Stromal cell of bone marrow (primary cell): Measurements from ENCODE around the gene RNF151.

Experiments used
- DNase-seq: peaks from one replicate; pipeline ENCODE4 v3.0.0-alpha.2; 2012; ENCODE audit warnings: low read depth

The RNF151 gene

DNA sequence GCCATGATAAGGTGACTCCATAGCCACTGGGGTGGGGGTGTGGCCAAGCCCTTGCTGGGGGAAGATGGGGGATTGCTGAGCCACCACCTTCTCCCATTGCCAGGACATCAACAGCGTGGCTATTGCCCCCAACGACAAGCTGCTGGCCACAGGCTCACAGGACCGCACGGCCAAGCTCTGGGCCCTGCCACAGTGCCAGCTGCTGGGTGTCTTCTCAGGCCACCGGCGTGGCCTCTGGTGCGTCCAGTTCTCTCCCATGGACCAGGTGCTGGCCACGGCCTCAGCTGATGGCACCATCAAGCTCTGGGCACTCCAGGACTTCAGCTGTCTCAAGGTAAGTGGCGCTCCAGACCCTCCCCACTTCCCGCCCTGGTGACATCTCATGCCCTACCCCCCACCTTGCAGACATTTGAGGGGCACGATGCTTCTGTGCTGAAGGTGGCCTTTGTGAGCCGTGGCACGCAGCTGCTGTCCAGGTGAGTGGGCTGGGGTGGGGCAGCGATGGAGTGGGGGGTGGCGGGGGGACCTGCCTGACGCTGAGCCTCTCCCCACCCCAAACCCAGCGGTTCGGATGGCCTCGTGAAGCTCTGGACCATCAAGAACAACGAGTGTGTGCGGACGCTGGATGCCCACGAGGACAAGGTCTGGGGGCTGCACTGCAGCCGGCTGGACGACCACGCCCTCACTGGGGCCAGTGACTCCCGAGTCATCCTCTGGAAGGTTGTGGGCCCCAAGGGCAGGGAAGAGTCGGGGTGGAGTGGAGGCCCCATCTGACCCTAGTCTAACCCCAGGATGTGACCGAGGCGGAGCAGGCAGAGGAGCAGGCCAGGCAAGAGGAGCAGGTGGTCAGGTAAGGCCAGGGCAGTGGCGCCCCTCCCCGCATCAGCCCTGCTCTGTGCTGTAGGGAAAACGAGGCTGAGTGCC lies 10.6 kb downstream of the RNF151 start:
- DNase-seq: no peak

DNA sequence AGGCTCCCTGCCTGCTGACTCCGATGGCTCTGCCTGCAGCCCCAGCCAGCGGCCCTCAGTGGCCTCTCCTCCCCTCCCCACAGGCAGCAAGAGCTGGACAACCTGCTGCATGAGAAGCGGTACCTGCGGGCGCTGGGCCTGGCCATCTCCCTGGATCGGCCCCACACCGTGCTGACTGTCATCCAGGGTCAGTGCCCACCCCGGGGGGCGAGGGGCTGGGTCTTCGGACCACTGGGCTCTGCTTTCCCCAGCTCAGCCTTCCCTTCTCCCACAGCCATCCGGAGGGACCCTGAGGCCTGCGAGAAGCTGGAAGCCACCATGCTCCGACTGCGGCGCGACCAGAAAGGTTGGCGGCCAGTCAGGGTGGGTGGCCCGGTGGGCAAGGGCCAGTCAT lies 11.2 kb downstream of the RNF151 start:
- no peak for DNase-seq

DNA sequence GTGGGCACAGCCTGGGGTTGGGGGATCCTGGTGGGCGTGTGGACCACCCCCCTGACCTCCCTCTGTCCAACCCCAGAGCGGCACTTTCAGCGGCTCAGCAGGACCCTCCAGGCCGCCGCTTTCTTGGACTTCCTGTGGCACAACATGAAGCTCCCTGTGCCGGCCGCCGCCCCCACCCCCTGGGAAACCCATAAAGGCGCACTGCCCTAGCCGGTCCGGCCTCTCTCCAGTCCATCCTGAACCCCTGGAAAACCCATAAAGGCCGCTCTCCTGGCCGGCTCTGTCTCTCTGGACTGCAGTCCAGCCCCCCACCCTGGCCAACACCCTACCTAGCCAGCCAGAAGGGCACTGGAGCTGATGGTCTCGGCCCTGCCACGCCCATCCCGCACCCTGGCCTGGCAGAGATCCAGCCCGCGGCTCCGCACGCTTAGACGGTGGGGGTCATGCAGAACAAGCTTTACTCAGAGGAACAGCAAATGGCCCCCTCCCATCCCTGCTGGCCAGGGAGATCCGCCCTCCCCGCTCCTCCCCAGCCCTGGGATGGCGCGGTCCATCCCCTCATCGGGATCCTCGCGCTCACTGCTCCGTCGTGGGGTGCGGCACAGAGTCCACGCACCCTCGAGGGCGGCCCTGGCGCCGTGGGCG lies 11.9 kb downstream of the RNF151 start:
- DNase-seq: no peak

DNA sequence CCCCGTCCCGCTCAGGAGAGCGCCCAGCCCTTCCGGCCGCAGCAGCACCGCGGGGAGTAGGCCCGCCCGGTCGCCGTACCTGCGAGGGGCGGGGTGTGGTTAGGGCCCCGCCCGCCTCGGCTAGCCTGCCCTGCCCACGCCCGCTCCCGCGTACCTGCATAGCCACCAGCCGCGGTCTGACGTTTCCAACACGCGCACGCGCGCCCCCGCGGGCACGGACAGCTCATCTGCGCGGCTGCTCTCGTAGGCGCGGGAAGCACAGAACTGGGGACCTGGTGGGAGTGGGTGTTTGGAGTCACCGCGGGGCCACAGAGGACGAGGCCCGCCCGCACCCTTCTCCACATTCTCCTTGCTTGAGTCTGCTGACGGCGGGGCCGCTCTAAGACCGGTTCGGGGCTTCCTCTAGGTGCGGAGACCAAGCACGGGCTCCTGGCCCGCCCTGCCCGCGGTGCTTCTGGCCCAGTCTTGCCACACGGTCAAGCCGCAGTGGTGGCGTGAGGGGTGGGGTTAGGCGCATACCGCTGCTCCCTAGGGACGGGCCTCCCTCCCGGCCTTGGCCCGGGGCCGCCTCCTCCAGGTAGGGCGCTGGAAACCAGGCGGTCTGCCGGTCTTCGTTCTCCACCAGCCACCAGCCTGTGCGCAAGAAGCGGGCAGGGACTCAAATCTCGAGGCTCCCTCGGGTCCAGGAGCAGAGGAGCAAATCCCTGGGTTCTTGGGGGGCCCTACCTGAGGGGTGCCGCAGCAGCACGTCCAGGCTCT lies 12.8 kb downstream of the RNF151 start:
- no peak for DNase-seq

DNA sequence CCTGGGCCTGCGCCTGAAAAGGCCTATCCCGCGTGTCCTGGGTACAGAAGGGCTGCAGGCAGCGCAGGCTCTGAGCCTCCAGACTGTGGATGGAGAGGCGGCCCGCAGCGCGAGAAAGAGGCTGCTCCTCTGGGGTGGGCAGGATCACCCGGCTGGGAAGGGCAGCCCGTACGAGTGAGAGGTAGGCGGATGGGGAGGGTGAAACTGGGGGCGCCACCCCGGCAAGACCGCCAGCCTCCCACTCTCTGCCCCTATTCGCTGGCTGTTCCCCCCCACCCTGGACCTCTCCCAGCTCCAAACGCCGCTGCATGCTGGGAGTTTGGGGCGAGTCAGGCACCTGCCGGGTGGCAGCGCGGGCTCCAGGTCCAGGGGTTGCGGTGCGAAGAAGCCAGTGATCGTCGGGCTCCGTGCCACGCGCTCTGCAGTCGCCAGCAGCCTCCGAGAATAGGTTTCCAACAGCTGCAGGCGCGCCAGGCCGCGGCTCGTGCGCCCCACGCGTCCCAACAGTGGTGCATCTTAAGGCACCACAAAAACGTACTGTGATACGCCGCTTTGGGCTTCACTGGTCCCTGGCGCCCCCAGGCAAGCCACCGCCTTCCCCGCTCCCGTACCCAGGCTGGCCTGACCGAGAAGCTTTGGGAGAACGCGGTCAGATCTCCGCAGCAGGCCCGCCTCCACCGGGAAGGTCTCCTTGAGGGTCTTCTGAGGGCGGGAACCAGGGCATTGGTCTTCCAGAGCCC lies 13.5 kb downstream of the RNF151 start:
- no peak for DNase-seq

DNA sequence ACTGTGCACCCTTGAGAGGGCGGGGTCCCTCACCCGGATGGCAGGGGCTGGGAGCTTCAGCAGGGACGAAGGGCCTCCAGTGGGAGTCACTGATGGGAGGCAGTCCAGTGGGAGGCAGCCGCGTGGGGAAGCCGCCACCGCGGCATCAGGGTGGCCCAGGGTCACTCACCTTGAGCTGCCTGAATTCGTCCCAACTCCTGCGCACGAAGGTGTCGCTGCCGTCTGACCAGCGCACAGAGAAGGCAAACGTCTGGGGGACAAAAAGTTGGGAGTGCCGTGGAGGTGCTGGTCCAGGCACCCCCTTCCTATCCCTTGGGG lies 14.1 kb downstream of the RNF151 start:
- no peak for DNase-seq

DNA sequence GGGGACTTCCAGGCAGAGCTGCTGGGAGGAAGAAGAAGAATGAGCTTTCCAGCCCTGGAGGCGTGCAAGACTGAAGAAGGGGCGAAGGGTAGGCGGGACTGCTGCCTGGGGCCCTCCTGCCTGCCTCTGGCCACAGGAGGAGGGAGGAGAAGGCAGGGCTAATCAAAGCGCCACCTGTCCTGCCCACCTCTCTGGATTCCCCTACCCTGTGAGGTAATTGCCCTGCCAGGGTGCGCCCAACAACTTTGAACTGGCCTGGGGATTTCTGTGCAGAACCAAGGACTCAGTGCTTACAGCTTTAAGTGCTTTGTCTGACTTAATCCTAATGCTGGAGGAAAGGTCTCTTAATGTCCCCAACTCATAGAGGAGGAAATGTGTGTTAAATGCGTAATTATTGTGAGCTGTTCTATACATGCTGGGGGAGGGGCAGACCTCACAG lies 14.8 kb downstream of the RNF151 start, which contains the start of gene NOXO1:
NOXO1 (minus strand) TSS at position 72 of the 439 bp plus-strand sequence. CDS start 290 bp downstream, outside the sequence.
- DNase-seq: no peak

DNA sequence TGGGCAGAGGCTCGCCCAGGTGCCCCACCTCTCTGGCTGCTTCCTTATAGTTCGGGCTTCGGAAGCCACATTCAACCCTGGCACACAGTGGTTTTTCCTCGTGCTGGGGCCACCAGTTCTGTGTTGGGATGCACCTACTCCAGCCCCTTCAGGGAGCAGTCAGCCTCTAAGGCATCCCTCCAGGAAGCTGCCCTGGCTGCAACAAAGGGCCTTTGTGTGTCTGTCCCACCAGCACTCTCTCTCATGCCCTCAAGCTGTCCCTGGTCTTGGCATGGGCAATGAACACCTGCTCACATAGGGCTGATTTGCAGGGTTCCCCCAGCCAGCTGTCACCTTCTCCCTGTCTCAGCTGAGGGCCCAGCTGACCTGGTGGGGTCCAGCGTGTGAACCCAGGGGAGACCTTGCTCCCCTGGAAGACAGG lies 15.4 kb downstream of the RNF151 start:
- DNase-seq: no peak

DNA sequence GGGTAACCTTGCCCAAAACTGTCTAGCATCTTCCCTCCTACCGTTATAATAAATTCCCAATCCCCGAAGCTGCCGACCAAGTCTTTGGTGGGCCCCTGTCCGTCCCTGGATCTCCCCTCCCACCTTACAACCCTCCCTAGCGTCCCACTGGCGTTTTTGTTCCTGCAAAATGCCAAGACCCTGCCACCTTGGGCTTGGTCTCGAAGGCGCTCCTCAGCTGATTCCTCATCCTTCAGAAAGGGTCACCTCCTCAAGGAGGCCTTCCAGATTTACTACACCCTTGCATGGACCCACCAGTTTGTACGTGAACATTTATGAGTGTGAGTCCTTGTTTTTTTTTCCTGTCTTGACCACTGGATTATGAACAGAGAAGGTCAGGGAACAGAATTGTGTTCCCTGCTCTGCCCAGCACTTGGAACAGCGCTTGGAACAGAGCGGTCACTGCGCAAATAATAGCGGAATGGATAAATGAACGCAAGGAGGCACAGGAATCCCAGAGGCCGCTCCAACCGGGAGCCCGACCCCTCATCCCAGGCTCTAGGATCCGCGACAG lies 16.4 kb downstream of the RNF151 start:
- no peak for DNase-seq

DNA sequence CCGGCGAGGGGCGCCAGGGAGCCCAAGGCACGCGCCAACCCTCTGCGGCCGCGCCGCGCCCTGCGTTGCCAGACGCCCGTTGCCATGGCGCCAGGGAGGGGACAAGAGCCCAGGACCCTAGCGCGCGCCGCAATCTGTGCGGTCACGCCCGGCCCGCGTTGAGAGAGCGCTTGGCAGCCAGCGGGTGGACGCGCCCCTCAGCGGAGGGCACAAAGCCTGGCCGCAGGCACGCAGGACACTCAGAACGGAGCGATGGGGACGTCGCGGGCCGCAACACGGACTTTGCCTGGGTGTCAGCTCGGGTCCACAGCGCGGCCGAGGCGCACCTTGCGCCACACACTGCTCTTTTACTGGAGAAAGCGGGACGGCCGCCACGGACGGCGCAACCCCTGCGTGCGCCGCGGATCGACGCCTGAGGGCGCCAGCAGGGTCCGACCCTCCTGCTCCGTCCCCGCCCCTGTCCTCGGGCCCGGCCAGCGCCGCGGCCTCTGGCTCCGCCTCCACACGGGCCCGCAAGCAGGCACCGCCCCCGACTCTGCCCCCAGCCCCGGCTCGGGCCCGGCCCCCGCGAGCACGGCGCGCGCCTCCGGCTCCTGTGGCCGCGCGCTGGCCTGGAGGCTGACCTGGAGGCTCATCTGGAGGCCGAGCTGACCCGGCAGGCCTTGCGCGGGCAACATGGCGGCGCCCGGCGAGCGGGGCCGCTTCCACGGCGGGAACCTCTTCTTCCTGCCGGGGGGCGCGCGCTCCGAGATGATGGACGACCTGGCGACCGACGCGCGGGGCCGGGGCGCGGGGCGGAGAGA lies 17.1 kb downstream of the RNF151 start, which contains the start of gene GFER:
GFER (plus strand) TSS at position 650 of the 803 bp plus-strand sequence; CDS start at position 676, 26 bp downstream.
- DNase-seq: peak; percentile 84

DNA sequence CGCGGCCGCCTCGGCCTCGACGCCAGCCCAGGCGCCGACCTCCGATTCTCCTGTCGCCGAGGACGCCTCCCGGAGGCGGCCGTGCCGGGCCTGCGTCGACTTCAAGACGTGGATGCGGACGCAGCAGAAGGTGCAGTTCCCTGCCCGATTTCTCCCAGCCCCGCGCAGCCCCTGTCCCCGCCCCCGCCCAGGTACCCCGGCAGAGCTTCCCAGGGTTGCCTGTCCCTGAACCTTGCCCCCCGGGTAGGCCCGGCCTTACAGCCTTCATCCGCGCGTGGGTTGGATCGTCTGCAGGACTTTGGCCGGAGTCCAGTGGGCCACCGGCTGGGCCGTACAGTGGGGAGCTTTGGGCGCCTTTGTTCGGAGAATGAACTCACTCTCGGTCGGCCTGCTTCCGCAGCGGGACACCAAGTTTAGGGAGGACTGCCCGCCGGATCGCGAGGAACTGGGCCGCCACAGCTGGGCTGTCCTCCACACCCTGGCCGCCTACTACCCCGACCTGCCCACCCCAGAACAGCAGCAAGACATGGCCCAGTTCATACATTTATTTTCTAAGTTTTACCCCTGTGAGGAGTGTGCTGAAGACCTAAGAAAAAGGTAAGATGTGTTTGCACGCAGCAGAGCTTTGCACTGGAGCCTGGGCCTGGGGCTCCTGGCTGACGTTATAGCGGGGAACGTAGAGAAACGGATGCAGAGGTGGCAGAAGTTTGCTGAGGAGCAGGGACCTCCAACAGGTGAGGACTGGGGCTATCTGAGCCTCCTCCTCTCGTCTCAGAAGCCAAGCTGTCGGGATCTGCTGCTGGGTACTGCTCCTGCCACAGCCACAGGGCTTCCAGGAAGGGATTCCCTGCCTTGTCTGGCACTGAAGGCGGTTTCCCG lies 17.9 kb downstream of the RNF151 start:
- no peak for DNase-seq

DNA sequence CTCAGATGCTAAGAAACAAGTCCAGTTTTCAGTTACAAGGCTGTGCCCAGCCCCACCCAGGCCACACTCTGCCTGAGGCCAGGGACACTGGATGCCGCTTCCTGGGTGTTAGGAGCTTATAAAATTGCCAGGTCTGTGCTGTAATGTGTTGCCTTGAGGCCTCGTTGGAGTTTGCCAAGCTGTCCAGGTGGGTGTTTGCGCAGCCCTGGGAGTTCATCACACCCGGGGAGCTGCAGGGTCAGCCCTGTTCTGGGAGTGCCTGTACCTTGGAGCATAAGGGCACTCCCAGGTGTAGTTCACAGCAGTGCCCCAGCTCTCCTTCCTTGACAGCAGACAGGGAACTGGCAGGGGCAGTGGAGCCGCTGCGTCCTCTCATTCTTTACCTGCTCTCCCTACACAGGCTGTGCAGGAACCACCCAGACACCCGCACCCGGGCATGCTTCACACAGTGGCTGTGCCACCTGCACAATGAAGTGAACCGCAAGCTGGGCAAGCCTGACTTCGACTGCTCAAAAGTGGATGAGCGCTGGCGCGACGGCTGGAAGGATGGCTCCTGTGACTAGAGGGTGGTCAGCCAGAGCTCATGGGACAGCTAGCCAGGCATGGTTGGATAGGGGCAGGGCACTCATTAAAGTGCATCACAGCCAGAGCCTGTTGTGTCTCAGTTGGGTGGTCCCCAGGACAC lies 19.0 kb downstream of the RNF151 start:
- no peak for DNase-seq

DNA sequence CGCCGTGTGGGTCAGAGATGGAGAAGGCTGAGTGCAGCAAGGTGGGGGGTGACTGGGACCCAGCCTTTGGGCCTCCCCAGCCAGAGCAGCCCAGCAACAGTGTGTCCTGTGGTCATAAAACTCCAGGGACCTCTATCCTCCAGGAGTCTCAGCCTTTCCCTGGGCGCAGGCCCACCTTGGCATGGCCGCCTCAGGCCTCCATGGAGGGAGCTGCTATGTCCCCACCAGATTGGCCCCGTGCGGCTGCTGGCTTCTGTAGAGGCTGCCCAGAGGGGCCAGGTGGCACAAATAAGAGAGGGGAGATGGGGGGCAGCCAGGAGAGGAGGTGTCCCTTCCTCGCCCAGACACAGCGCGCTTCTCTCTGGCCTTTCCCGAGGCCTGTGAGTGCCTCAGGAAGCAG lies 20.5 kb downstream of the RNF151 start:
- no peak for DNase-seq

DNA sequence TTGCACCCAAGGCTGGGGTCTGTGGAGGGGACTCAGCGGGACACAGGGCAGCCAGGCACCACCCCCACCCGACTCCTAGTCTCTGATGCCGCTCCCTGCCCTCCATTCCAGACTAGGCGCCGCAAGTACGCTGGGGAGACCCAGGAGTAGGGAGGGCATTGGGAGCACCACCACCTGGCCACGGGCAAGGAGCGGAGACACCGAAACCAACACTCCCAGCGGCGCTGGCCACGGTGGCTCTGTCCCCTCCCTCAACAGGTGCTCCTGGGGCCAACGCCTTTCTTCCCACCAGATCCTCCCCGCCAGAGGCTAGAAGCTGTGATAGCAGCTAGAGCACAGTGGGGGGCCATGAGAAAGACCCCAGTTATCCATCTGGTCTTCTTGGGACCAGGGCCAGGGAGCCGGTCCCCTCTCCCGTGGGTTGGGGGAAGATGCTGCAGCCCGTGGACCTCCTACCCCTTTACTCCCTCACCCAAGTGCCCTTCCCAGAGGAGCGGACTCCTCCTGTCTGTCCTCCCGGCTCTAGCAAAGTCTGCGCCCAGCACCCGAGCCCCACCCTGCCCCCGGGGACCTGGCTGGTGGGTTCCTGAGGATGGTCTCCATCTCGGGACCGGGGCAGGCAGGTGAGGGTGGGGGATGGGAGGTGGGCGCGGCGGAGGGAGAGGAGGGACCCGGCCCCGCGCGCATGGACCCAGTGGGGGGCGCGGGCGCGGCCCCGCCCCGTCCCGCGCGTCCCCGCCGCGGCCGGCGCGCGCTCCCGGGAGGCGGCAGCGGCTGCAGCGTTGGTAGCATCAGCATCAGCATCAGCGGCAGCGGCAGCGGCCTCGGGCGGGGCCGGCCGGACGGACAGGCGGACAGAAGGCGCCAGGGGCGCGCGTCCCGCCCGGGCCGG lies 22.8 kb downstream of the RNF151 start, which contains the start of gene SYNGR3:
SYNGR3 (plus strand) TSS at position 762 of the 892 bp plus-strand sequence. CDS start 133 bp downstream, outside the sequence.
- no peak for DNase-seq

DNA sequence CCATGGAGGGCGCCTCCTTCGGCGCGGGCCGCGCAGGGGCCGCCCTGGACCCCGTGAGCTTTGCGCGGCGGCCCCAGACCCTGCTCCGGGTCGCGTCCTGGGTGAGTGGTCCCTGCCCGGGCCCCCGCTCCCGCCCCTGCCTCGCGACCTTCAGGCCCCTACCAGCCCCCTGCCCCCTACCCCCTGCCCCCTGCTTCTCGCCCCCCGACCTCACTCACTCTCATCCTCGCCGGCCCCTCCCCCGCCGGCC lies 23.4 kb downstream of the RNF151 start:
- DNase-seq: no peak

DNA sequence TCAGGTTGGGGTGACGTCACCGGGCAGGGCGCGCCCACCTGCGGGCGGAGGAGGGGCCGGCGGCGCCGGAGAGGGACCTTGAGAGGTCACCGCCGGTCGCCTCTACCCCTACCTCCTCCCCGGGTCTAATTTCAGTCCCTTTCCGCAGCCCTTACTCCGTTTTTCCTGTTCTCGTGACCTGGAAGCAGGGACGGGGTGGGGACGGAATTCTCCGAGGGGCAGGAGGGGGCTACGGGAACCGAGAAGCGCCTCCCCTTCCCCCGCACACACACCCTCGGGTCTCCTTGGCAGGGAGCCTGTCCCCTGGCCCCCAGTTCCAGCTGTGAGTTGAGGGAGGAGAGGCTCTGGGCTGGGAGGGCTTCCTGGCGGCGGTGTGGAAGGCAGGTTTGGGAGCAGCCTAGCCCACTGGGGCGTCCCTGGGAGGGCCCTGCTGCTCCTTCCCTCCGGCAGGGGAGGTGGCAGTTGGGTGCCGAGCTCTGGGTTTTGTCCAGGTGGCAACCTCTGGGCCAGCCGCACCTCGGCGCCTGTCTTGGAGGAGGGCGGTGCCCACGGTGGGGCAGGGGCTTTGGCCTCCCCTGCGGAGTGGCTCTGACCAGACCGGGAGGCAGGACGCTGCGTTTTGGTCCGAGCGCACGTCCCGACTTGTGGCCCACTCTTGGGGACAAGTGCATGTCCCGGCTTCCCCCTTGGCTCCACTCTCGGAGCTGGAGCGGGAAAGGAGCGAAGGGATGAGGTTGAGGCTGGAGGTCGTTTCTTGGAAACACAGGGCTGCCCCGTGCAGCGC lies 23.9 kb downstream of the RNF151 start:
- DNase-seq: no peak

DNA sequence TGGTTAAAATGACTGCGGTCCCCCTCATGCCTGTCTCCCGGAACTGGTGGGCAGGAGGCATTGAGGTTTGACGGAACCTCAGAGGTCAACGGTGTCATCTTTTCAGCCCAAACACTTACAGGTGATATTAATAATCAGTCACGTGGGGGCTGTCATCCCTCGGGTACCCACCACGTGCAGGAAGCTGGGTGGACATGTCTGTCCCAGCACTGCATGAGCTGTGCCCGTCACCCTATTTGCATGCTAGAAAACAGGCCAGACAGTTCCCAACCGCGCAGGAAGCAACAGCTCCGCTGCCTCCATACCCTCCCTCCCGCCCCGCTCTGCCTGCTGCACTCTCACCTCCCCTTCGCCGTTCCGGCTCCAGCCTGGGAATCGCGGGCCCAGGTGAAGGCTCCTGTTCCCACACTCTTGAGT lies 24.5 kb downstream of the RNF151 start:
- DNase-seq: no peak
